Cerebellar cortex (tissue), 1 donor: ENCODE data around the gene TNNT3.
"Not testable (repeated sequence)": the region's sequence is repeated elsewhere in the genome, so short reads cannot be mapped to it uniquely, and the experiment has no call there.

ENCODE experiments used
- DNase-seq: peaks from one replicate; pipeline ENCODE4 v3.0.0-alpha.2; 2015; ENCODE audit warnings: low spot score

Gene TNNT3

GRCh38 chr11:1935156-1936071 lies 15.9 kb downstream of the TNNT3 start:
- DNase-seq = no peak

DNA sequence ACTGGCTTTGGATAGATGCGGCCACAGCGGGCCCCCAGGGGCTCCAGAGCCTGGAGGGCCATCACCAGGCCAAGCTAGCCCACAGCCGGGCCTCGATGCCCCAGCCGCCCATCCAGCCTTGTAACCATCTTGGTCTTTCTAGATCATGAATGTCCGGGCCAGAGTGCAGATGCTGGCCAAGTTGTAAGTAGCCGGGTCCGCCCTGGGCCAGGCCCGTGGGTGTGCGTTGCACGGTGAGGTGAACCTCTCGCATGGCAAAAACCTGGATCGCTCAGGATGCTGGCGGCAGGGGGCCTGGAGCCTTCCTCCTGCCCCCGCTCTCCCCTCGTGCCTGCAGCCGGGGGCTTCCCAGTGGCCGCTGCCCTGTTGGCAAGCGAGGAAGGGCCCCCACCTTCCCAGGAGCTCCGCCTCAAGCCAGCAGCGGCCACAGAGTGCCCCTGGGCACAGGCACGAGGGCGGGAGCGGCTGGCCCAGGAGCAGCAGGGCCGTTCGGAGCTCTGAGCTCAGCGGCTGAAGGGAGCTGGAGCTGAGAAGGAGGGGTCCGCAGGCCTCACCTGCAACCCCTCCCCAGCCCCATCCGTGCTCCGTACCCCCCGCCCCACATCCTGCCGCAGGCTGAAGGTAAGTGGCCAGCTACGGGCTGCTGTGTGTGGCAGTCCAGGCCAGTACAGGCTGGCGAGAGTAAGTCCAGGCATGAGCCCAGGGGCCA lies 16.7 kb downstream of the TNNT3 start:
- no peak for DNase-seq

- DNase-seq = no peak
Measured at GRCh38 chr11:1936781-1937615, 17.5 kb downstream of the TNNT3 start.

- DNase-seq = no peak
Measured at GRCh38 chr11:1937616-1938342, 18.3 kb downstream of the TNNT3 start.

- no peak for DNase-seq
Measured at GRCh38 chr11:1938343-1939005, 19.0 kb downstream of the TNNT3 start.

DNA sequence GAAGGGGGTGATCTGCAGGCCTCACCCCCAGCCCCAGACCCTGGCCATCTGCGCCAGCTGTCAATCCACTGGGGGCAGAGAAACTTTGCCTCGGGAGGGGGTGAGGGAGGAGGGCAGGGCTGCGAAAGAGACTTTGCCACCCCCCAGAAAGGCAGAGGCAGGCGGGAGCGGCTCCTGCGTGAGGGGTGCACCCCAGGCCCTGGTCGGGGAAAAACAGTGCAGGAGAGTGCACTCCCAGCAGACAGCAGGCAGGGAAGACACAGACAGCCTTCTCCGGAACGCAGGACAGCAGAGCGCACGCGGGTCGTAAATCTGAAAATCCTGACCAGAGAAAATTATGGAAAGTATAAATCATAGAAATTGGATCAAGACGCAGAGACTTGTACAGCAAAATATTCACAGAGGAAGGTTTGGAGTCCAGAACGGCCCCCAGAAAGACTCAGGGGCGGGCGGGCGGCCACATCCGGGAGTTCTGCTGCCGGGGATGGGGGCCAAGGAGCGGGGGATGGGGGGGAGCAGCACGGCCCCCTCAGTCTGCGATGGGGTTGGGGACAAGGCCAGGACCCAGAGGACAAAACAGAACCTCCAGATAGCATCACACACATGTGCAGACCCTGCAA lies 19.6 kb downstream of the TNNT3 start:
- DNase-seq = no peak

DNA sequence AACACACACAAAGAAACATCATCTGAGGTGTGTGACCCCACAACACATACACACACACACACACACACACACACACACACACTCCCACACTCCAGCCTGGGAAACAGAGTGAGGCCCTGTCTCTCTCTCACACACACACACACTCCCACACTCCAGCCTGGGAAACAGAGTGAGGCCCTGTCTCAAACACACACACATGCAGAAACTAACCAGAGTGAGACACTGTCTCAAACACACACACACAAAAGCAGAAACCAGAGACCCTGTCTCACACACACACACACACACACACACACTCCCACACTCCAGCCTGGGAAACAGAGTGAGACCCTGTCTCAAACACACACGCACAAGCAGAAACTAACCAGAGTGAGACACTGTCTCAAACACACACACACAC lies 20.3 kb downstream of the TNNT3 start:
- not testable (repeated sequence) for DNase-seq

- DNase-seq = no peak
Measured at GRCh38 chr11:1942558-1943260, 23.2 kb downstream of the TNNT3 start.

DNA sequence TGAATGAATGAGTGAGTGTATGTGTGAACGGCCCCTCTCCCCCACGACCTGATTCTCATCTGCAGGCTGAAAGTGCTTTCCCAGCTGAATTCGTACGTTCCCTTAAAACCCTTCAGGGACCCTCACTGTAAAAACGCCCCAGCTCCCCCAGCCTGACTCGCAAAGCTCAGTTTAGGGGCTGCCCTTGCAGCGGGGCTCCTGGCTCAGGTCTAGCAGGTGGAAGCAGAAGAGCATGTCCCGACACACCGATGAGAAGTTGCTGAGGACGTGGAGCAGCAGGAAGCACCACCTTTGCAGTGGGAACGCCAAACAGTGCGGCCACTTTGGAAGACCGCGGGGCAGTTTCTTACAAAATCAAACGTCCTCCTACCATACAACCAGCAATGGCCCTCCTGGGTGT lies 24.1 kb downstream of the TNNT3 start:
- DNase-seq = no peak

- peak; percentile 12 for DNase-seq
Measured at GRCh38 chr11:1943977-1944376, 24.5 kb downstream of the TNNT3 start.

GRCh38 chr11:1946812-1947484 lies 27.4 kb downstream of the TNNT3 start, which contains the start of gene MRPL23:
TSS of gene MRPL23 (plus strand) at chr11:1947332. CDS start at chr11:1947363, 31 bp downstream.
- no peak for DNase-seq

DNA sequence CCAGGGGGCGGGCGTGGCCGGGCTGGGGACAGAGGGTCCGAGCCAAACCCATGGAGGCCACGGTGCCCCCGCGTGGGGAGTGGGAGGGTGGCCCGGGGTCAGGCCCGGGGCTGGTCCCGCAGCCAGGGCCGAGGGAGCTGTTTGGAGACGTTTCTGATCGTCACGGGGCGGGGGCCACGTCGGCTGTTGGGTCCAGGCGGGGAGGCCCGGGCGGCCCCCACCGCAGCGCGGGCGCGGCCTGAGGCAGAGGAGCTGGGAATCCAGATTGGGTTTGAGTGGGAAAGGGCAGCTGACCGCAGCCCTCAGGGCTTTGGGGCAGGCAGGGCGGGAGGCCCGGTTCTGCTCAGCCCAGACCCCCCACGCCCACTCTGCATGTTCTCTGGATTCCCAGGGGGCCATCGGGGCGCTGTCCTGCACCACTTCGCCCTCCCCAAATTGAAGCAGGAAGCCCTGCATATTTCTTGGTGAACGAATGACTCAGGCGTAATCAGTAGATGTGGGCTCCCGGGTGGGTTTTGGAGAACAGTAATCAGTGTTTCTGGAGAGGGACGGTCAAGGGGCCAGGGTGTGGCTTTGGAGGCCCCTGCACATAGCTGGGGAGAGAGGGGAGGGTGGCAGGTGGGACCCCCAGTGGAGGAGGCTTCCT lies 28.2 kb downstream of the TNNT3 start:
- no peak for DNase-seq

- DNase-seq = no peak
Measured at GRCh38 chr11:1948389-1948788, 28.9 kb downstream of the TNNT3 start.

DNA sequence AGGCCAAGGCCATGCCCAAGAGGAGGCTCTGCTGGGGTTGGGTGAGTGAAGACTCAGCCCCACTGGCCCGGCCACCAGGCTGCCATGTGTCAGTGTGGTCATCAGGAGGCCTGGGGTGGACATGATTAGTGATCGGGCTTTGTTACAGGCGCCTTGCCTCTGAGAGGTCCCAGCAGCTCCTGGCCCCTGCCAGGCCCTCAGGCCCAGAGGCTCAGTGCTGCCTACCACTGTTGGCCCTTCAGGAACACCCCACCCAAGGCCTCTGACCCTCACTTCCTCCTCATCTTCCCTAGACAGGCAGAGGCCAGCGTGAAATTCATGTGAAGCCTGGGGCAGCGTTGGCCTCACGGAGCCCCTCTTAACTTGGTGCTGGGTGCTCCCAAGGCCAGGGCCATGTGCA lies 29.8 kb downstream of the TNNT3 start:
- DNase-seq = no peak

- DNase-seq = no peak
Measured at GRCh38 chr11:1949922-1950321, 30.4 kb downstream of the TNNT3 start.

GRCh38 chr11:1952806-1953482 lies 33.4 kb downstream of the TNNT3 start:
- no peak for DNase-seq

- DNase-seq = no peak
Measured at GRCh38 chr11:1953489-1954266, 34.2 kb downstream of the TNNT3 start.
